CD4-positive, alpha-beta T cell treated with Interleukin-10 for 1 hour (primary cell): ENCODE results near the gene CALM1.

Experiments
- DNase-seq: peaks from one replicate; pipeline ENCODE4 v3.0.0-alpha.2; 2020

CALM1 gene

DNA sequence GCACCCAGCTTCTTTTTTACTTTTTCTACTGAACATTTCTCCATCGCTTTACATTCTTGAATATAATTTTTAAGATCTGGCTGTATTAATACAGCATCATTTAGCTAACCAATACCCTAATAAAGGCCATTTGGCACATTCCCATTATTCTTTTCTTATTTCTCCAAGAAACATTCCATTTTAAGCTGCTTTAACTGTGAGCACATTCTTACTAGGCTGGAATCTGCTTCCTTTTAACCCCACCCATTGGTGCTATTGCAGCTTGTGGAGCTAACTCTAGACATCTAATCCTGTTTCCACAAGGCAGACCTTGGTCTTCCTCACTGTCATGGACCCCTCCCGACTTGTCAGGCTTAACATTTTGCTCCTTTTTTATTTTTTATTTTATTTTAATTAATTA, 15.2 kb downstream of the CALM1 start:
- no peak for DNase-seq

DNA sequence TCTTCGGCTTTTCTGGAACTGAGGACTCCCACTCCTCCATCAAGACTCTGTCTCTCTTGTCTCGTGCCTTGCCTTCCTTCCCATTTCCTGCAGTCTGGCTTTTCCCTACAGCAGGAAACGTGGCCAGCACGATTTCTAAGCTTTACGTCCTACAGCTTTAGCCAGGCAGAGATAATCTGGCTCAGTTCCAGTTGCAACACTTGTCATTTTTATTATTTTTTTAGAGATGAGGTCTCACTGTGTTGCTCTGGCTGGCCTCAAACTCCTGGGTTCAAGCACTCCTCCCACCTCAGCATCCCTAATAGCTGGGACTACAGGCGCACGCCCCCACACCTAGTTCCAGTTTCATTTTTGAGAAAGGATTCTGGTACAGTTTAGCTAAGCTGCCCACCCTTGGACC, 19.9 kb downstream of the CALM1 start:
- DNase-seq: no peak

DNA sequence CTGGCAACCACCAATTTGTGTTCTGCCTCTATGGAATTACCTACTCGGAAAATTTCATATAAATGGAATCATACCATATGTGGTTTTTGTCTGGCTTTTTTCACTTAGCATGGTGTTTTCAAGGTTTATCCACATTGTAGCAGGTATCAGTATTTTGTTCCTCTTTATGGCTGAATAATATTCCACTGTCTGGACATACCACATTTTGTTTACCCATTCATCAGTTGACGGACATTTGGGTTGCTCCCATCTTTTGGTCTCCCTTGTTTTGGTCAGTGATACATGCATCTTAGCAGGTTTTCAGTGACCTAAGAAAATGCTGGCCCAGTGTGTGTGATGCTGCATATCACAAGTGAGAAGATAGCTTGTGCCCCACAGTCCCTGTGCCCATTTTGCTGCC, 21.2 kb downstream of the CALM1 start:
- no peak for DNase-seq

DNA sequence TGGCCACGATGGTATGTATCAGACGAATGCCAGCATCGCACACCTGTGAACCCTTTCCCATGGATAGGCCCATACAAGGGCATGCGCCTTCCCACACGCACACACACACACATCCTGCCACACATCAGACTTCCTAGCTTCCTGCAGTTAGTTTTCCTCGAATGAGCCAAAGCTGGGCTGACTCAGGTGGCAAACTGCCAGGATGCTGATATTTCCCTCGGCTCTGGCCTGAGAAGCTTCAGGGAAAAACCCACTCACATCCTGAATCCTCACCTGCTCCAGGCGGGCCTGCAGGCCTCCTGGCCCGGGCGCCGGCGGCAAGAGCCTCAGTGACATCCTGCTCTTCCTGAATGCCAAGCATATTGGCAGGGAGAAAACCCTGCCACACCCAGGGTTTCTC, 22.4 kb downstream of the CALM1 start:
- no peak for DNase-seq

DNA sequence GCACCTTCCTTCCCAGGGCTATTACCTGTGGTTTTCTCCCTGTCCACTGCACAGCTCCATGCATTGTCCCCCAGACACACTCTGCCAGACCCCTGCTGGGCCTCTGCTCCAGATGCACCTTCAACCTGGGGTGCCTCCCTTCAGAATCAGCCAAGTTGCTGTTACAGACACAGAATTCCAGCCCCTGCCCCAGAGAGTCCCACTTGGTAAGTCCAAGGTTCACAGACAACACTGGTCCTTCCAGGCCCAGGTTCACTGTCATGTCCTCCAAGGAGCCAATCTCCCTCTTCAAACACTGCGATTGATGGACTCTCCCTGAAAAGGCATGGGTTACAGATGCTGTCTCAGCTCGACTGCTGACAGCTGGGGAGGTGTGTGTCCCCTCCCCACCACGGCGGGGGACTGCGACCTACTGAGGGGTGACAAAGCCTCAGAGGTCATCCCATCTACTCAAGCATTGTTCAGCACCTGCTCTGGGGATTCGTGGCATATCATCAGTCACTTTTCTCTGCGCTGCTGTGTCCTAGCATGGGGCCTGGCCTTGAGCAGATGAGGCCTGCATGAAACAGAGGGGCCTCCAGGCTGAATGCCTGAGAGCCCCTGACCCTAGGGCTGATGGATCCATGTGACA, 24.3 kb downstream of the CALM1 start:
- DNase-seq: no peak

DNA sequence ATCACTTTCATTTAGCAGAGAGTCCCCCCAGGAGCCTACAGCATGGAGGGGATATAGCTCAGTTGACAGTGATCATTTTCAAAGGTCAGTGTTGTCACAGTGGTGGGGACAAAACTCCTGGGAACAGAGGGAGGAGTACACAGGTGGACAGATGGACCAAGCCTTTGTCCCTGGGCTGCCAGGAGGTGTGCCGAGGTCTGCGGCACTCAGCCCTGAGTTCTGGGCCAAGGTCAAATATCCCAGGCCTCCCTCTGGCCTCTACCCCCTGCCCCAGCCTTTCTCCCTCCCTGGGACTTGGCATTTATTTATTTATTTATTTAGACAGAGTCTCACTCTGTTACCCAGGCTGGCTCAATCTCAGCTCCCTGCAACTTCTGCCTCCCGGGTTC, 24.8 kb downstream of the CALM1 start:
- DNase-seq: no peak

DNA sequence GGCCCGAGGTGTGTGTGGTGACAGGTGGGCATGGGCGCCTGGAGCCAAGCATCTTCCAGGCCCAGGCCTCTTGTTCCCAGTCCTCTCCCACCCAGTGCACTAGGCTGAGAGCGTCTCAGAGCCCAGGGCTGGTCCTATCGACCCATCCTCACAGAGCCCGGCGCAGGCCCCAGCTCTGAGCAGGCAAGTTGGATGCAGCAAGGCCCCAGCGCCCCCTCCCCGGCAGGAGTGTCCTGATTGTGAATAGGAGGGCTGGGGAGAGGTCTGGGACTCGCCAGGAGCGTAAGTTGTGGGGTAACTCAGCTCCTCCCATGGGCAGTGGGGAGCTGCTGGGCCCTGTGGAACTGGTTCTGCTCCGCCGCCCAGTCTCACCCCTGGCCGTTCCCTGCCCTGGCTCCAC, 26.3 kb downstream of the CALM1 start:
- no peak for DNase-seq

DNA sequence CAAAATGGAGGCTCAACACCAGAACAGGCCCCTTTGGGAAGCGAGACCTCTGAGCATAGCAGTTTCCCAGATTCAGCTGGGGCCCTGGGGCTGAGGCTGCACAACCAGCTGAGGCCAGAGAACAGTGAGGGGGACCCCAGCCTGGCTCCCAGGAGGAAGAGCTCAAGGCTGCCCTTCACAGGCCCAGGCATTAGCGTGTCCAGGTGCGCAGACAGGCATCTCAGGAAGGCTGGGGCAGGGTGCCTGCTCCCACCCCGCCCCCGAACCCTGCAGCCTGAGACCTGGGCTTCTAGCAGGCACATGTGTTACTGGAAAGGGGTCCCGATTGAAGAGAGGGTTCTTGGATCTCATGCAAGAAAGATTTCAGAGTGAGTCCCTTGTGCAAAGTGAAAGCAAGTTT, 27.2 kb downstream of the CALM1 start:
- DNase-seq: no peak

DNA sequence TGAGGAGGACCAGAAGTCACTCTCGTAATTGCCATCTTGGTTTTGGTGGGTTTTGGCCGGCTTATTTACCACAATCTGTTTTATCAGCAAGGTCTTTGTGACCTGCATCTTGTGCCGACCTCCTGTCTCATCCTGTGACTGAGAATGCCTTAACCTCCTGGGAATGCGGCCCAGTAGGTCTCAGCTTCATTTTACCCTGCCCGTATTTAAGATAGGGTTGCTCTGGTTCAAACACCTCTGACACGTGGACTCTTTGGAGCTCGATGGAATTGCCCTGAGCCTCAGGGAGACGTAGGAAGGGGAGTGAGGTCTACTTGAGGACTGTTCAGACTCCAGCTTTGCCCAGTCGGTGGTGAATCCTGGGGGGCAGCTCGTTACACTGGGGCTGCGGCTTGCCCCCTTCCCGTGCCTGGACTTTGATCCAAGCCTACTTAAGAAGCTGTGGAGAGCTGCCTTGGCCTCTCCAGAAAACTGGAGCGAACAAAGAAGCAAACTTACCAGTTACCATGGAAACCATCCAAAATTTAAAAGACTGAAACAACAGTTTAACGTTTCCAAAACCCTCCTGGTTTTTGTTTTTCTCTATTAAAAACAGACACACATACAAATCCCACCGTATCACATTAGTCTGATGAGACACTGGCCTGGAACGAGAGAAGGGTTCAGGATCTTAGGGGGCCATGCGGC, 28.0 kb downstream of the CALM1 start:
- no peak for DNase-seq

DNA sequence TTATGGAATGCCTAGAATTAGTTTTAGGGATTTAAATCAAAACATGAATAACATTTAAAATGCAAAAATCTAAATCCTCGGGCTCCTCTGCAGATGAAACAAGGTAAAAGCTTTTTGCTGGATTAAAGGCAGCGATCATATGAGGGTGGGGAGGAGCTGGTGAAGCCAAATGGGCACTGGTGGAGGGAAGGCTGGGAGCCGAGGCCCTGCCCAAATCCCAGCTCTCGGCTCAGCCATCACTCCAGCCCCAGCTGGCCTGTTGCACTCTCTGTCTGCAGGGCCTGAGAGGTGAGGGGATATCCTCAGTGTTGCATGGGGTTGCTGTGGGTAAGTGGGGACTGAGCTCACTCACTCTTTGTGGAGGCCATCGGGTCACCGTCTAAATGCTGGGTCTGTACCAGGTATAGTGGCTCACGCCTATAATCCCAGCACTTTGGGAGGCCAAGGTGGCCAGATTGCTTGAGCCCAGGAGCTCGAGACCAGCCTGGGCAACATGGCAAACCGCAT, 28.6 kb downstream of the CALM1 start:
- no peak for DNase-seq

DNA sequence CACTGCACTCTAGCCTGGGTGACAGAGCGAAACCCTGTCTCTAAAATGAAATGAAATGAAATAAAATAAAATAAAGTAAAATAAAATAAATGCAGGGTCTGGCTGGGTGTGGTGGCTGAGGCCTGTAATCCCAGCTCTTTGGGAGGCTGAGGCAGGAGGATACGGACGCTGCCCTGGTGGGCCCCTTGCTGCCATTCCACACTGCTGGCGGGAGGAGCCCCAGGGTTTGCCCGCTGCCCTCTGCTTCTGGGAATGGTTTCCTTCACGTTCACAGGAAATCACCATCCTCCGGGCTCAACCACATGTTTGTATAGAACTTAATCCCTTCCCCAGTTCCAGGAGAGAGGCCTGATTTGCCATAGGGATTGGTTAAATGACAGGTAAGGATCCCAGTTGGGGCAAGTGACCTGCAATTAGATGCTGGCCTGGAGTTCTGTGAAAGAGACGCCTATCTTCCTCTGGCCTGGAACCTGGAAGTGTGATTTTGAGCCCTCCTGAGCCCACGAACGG, 29.3 kb downstream of the CALM1 start:
- DNase-seq: no peak

DNA sequence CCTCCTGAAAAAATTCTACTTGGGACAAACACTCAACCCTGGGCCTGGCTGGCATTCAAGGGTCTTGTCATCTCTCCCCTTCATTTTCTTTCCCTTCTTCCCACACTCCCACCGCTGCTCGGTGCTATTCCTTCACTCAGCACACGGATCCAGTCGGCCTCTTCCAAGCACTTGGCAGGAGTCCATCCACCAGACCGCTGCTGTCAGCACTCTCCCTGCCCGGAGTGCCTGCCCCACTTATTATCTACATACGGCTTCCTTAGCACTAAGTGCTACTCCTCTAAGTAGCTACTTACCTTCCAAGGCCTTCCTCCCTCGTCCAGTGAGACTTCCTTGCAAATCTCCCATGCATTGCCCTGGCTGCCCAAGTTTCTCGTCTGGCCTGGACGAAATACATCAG, 29.8 kb downstream of the CALM1 start:
- DNase-seq: no peak

DNA sequence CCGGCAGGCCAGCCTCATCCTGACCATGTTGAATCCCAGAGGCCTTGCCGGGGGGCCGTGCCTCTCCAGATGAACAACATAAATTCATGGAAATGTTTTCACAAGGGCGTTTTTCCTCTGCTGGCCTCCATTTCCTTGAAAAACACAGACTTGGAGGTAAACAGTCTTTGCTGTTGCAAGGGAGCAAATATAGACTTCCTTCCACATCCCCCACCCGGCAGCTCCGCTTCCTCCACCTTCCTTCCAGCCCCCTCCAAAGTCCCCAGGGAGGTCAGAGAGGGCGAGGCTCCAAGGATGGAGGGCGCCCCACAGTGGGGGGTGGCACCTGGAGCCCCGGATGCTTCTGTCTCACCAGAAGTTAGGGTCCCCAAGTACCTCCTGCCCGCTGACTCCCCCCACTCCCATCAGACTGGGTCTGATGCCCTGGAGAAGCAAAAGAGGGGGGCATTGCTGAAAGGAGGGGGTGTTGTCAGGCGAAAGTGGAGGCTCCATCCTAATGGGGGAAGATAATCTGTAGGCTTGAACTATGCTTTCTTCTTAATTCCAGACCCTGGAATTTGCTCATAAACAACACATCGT, 31.1 kb downstream of the CALM1 start:
- DNase-seq: no peak

DNA sequence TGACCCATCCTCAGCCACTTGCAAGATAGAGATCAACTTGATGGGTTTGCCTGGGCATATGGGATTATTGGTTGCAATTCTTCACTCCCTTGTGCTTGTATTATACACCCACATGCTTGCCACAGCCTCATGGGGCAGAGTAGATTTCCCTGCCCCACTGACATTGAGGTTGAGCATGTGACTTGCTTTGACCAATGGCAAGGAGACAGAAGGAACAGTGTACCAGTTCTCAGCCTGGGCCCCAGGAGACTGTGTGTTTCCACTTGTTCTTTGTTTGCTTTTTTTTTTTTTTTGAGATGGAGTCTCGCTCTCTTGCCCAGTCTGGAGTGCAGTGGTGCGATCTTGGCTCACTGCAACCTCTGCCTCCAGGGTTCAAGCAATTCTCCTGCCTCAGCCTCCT, 31.8 kb downstream of the CALM1 start:
- DNase-seq: no peak

DNA sequence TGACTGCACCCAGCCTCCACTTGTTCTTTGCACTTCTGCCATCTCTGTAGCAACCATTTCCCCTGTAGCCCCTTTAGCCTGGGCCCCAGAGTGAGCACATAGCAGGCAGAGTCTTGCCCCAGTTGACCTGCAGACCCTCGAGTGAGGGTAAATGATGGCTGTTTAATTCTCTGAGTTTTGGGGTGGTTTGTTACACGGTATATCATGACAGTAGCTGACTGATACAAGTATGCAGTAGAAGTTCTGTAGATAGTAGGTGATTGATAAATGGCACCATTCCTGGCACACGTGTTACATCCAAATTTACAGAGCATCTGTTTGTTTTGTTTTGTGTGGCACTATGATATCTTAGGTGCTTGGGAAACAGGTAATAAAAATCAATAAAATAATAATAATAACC, 32.4 kb downstream of the CALM1 start:
- no peak for DNase-seq

DNA sequence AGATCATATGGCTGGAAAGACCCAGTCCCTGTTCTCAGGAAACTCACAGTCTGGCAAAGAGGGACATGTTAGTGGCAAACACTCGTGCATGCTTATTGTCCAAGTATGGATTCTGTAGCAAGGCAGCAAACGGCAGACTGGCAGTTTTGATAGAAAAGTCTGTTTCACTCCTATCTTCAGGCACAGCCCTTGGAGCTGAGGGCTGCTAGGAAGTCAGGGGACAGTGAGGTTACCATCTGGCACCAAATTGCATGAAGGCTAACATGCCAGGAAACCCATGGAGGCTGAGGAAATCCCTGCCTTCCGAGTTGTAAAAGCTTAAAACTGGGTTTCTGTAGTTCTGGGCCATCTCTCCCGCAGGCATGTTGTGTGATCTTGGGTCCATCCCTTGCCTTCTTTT, 32.9 kb downstream of the CALM1 start:
- DNase-seq: no peak

DNA sequence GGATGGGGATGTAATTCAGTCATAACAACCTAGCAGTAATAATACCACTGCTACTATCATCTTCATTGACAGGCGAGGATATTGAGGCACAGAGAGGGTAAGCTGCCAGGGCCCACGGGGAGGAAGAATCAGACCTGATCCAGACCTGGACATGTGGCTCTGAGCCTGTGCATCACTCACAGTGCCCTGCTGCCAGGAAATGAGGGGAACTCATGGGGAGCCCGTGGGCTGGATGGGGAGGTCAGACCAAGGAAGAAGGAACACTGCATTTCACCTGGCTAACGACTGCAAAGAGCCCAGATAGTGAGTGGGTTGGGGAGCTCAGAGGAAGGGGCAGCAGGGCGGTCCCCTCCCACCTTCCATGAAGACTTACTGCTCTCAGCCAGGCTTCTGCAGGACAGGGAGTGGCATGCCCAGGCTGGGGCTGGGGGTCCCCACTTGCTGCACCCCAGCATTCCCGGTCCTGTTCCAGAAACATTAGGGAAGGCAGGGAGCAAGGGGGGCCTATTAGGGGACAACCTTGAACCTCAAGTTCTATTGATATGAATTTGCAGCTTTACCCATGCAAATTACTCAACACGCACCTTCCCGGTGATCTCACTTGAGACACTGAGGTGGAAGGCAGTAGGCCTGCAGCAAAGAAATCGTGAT, 37.7 kb downstream of the CALM1 start:
- no peak for DNase-seq

DNA sequence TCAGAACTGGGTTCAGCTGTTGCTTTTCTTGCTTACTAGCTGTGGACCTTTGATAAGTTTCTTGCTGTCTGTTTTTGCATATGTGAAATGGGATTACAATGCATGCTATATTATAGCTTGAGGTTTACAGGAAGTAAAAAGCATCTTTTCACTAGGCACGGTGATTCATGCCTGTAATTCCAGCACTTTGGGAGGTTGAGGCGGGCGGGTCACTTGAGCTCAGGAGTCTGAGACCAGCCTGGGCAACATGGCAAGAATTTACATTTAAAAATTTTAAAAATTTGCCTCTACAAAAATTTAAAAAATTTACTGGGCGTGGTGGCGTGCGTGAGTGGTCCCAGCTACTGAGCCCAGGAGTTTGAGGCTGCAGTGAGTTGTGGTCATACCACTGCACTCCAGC, 42.0 kb downstream of the CALM1 start:
- DNase-seq: no peak

DNA sequence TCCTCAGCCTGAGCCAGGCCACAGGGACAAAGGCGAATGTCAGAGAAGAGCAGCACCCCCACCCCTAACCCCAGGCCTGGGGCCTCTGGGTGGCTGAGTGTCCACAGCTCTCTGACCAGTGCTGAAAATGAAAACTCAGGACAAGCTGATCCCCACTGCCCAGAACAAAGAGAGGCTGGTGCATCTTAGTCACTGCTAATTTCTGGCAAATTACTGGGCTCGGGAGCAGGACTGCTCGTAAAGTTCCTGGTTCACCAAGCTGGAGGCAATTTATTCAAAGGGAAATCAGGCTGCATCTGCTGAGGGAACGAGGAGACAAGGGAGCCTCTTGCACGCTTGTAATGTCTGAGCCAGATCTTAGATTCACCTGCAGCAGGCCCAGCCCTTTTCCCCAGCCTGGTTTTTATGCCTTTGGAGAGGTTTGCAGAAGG, 43.2 kb downstream of the CALM1 start:
- DNase-seq: no peak

DNA sequence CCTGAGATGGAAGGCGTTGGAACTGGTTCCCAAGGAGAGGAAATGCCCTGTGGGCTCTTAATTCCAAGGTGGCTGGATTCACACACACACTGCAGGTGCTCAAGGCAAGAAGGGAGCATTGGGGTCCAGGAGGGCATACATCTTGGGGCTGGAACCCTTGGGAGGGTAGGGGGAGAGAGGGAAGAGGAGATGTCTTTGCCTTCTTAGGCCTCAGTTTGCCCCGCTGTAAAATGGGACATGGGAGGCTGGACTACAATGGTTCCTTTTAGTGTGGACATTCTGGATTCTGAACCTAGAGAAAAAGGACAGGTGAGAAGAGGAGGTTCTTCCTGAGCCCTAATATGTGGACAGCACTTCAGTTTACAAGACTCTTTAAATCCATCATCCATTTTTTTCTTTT, 43.8 kb downstream of the CALM1 start:
- DNase-seq: no peak

DNA sequence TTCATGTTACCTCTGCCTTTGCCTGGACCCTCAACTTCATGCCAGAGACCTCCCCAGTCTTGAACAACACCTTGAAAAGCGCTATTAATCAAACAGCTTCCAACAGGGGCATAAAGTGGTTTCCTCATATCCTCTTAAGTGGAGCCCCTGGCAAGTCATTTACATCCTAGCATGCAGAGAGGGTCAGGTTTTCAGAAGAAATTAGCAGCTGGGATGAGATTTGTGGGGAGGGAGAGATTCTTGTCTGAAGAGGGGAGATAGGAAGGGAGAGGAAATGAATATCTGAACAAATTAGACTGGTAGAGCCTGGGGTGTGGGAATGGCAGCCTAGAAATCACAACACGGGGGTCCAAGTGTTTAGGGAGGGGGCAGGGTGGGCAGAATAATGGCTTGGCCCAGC, 45.6 kb downstream of the CALM1 start:
- DNase-seq: no peak

DNA sequence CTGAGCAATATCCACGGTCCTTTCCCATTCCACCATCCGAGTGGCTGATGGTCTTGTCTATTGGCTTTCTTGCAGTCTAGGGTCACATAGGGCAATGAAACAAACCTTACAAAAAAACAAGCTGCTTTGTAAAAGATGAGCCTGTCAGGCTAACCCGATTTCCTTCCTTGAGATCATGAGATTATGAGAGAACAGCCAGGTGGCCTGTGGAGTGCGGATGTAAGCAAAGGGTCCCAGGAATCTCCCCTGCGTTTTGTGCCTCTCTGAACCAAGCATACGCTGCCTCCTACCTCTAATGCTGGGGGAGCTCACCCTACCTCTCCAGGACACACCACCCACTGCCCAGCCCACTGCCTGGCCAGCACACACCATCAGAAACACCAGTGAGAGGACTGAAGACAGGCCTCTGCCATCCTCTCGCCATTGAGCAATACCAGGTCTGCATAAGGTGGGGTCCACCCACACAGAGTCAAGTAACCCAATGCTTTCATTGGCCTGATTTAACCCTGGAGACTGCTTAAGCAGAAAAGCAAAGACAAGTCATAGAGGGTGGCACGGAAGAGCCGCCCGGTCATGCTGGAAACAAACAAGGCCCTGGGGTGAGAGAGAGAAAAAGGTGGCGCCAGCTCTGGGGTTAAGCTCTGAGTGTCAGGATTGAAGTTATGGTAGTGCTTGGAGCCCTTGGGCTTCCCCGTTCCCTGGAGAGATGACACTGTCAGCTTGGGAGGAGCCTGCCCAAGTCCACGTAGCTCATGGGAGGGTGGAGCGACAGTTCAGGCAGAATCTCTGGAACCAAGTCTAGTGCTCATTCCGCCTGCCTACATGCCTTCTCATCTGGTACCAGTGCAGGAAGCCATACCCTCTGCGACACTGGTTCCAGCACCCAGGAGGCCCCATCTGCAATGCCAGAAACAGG, 46.6 kb downstream of the CALM1 start:
- DNase-seq: no peak
